GM18511 (cell line): Measurements from ENCODE around the gene ARHGEF39.
"Not testable (repeated sequence)": the region's sequence is repeated elsewhere in the genome, so short reads cannot be mapped to it uniquely, and the experiment has no call there.

ENCODE experiments used
- ATAC-seq: cut with Tn5 transposase; IDR thresholded peaks from one replicate; pipeline ENCODE4 v1.9.1; 2021; ENCODE audit warnings: mild to moderate bottlenecking, moderate library complexity; ENCODE audit not compliant: unreplicated experiment

ARHGEF39 gene

GRCh38 chr9:35653611-35654010 lies 11.4 kb downstream of the ARHGEF39 start:
- ATAC-seq = no peak

GRCh38 chr9:35652829-35653209 lies 12.2 kb downstream of the ARHGEF39 start:
- ATAC-seq = no peak

DNA sequence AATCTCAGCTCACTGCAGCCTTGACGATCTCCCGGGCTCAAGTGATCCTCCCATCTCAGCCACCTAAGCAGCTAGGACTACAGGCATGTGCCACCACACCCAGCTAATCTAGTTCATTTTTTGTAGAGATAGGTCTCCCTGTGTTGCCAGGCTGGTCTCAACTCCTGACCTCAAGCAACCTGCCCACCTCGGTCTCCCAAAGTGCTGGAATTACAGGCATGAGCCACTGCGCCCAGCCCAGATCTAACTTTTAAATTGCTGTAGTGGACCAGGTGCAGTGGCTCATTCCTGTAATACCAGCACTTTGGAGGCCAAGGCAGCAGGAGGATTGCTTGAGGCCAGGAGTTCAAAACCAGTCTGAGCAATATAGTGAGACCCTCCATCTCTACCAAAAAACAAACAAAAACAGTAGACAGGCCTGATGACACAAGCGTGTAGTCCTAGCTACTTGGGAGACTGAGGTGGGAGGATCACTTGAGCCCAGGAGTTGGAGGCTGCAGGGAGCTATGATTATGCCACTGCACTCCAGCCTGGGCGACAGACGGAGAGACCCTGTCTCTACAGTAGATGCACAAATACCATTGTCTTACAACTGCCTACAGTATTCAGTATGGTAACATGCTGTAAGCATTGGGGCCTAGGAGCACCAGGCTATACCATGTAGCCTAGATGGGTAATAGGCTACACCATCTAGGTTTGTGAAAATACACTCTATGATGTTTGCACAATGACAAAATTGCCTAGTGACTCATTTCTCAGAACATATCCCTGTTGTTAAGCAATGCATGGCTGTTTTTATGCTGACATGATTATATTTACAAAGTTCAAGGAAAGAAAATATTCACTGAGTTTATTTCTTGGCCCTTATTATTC lies 12.8 kb downstream of the ARHGEF39 start:
- no peak for ATAC-seq

- peak; percentile 27 for ATAC-seq
Observed at GRCh38 chr9:35650341-35651158, 14.4 kb downstream of the ARHGEF39 start, which contains the start of gene SIT1. TSS of gene SIT1 (minus strand) at chr9:35650931. CDS start at chr9:35650853, 78 bp downstream.

- ATAC-seq = no peak
Observed at GRCh38 chr9:35649431-35650340, 15.3 kb downstream of the ARHGEF39 start.

- peak; percentile 80 for ATAC-seq
Observed at GRCh38 chr9:35646533-35647265, 18.3 kb downstream of the ARHGEF39 start.

DNA sequence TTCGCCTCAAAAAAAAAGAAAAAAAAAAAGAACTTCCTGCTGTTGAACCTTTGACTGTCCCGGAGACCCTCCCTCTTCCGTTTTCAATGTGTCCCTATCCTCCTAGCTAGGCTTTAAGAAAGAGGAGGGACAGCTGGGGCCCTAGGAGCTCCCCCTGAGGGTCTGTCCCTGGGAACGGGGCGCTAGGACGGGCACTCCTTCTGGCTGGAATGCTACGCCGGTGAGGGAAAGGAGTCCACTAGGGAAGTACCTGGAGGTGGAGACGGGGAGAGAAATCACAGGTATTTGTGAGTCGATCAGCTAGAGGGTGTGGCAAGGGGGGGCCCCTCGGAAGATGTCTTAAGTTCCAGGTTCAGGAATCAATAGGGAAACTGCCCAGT lies 18.9 kb downstream of the ARHGEF39 start:
- ATAC-seq = no peak

DNA sequence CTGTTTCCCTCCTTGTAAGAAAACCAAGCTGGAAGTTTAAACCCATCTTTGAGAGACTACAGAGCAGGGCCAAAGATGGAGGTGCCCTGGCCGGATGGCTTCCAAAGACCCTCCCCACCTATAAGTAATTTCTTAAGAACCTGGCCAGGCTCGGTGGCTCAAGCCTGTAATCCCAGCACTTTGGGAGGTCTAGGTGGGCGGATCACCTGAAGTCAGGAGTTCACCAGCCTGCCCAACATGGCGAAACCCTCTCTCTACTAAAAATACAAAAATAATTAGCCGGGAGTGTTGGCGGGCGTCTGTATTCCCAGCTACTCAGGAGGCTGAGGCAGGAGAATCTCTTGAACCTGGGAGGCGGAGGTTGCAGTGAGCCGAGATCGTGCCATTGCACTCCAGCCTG lies 19.3 kb downstream of the ARHGEF39 start:
- ATAC-seq = not testable (repeated sequence)

DNA sequence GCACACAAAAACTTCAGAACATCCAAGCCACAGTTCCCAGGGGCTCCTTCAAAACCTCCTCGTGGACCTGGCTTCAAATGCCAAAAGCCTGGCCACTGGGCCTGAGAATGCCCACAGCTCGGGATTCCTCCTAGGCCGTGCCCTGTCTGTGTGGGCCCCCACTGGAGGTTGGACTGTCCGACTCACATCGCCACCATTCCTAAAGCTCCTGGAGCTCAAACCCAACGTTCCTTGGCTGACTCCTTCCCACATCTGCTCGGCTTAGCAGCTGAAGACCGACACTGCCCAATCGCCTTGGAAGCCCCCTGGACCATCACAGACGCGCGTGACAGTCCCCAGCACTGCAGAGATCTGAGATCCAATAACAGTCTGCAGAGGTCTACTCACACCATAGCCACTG lies 21.9 kb downstream of the ARHGEF39 start:
- no peak for ATAC-seq

DNA sequence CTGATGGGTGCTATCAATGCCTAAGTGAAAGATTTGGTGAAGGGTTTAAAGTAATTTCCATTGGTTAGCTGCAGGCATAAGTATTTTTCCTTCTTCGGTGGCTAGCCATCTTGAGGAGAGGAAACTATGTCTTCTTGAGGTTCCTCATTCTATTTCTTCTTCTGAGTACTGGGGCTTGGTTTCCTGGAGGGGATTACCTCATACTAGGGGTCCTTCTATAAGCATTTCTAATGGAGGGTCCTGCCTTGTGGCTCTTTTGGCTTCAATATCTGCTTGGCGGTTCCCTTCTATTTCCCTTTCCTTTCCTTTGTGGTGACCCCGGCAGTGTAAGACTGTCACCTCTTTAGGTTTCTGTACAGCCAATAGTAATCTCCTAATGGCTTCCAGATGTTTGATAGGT lies 23.5 kb downstream of the ARHGEF39 start:
- not testable (repeated sequence) for ATAC-seq

DNA sequence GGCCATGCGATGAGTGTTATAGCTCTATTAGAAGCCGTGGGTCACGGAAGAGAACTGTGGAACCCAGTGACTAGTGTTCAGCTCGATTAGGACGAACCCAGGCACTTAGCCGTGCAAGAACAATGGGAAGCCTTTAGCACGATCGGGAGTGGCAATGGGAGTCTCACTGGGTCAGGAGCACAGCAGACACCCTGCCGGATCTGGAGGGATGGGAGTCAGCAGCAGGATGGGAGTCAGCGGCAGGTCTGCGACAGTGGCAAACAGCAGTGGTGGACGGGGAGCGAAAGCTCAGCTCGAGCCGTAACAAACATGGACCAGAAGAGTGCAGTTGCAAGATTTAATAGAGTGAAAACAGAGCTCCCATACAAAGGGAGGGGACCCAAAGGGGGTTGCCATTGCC lies 24.6 kb downstream of the ARHGEF39 start:
- not testable (repeated sequence) for ATAC-seq

- ATAC-seq = no peak
Observed at GRCh38 chr9:35639631-35640030, 25.4 kb downstream of the ARHGEF39 start.

DNA sequence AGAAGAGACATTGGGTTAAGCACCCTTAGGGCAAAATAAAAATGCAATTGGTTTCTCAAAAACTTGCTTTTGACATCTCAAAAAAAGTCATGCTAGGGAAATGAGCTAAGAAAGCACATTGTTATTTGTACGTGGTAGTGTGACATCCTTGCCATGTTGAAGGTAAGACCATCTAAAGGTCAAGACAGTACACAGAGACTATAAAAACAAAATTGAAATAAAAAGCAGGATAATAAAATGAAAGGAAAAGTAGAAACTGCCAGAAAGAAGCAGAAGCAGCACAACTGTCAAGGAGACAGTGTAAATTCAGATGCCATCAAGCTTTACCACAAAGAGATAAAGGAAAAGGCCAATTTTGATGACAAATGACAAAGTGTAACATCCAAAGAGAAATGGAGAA lies 25.8 kb downstream of the ARHGEF39 start:
- ATAC-seq = not testable (repeated sequence)

DNA sequence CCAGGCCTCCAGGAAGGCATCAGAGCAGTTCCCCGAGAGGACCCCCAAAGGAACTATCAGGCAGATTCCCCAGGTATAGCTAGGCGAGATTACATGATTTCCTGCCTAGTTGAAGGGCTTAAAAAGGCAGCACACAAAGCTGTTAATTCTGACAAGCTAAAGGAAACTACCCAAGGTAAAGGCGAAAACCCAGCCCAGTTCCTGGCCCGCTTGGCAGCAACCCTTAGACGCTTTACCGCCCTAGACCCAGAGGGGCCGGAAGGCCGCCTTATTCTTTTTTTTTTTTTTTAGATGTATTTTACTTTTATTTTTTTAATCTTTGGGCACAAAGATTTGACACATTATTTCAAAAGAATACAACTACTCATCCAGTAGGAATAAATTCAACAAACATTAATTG lies 26.2 kb downstream of the ARHGEF39 start:
- ATAC-seq = not testable (repeated sequence)

DNA sequence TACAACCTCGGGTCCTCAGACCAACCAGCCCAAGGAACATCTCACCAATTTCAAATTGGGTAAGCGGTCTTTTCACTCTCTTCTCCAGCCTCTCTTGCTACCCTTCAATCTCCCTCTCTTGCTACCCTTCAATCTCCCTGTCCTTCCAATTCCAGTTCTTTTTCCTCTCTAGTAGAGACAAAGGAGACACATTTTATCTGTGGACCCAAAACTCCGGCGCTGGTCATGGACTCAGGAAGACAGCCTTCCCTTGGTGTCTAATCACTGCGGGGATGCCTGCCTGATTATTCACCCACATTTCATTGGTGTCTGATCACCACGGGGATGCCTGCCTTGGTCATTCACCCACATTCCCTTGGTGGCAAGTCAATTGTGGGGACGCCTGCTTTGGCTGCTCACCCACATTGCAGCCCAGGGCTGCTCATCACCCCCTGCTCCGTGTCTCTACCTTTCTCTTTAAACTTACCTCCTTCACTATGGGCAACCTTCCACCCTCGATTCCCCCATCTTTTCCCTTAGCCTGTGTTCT lies 27.5 kb downstream of the ARHGEF39 start:
- not testable (repeated sequence) for ATAC-seq

GRCh38 chr9:35636877-35637246 lies 28.1 kb downstream of the ARHGEF39 start:
- ATAC-seq = not testable (repeated sequence)

DNA sequence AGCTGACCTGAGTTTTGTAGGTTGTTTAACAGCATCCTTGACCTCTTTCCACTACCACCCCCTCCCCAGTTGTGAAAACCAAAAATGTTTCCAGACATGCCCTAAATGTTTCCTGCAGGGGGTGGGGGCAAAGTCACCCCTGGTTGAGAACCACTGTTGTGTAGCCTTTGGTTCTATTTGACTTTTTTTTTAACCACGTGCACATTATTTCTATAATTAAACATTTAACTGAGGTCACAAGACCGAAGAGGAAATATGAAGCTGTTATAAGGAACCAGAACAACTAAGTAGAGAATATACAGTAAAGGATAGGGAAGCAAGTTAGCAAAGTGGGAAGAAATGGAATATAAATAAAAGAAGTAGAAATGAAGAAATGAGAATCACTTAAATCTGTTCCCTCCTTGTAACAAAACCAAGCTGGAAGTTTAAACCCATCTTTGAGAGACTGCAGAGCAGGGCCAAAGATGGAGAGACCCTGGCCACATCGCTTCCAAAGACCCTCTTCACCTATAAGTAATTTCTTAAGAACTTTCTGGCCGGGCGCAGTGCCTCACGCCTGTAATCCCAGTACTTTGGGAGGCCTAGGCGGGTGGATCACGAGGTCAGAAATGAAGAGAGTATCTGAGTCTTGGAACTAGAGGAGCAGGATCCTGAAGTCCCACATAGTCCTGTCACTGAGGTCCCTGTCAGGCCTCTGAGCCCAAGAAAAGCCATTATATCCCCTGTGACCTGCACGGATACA lies 28.7 kb downstream of the ARHGEF39 start:
- ATAC-seq = no peak

DNA sequence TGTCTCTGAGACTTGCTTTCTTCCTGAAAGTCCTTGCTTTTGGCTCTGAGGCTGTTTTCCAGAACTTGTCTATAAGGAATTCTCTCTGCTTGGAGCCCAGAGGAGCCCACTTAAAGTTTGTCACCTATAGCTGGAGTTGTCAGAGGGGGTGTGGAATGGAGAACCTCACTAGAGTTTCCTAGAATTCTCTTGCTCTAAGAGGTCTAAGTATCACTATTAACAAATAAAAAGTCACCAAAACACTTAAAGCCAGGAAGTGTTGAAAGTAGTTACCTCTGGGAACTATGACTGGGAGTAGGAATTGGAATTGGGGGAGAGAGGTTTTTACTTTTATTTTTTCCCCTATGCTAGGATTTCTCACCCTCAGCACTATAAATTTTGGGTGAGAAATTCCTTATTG lies 29.3 kb downstream of the ARHGEF39 start:
- no peak for ATAC-seq

GRCh38 chr9:35629597-35629996 lies 35.4 kb downstream of the ARHGEF39 start:
- no peak for ATAC-seq
